Measurements from ENCODE around the gene SAMMSON.

GRCh38 chr3:70072754-70073153, 73.2 kb downstream of the SAMMSON start:
- TF ChIP-seq CTCF (IDR thresholded peaks at IDR 0.05; ENCODE audit: low read depth, low read length) (no peak), EZH2phosphoT487 (IDR thresholded peaks at IDR 0.05; ENCODE audit: low read depth) (no peak)

Data from OCI-LY3 (cell line).